CD4-positive, alpha-beta T cell treated with Interleukin-17A for 1 hour (primary cell): ENCODE data around the gene LYPD3.
"Not testable (repeated sequence)": the region's sequence is repeated elsewhere in the genome, so short reads cannot be mapped to it uniquely, and the experiment has no call there.

Experiments
- DNase-seq: peaks from one replicate; pipeline ENCODE4 v3.0.0-alpha.2; 2020

Gene LYPD3

DNA sequence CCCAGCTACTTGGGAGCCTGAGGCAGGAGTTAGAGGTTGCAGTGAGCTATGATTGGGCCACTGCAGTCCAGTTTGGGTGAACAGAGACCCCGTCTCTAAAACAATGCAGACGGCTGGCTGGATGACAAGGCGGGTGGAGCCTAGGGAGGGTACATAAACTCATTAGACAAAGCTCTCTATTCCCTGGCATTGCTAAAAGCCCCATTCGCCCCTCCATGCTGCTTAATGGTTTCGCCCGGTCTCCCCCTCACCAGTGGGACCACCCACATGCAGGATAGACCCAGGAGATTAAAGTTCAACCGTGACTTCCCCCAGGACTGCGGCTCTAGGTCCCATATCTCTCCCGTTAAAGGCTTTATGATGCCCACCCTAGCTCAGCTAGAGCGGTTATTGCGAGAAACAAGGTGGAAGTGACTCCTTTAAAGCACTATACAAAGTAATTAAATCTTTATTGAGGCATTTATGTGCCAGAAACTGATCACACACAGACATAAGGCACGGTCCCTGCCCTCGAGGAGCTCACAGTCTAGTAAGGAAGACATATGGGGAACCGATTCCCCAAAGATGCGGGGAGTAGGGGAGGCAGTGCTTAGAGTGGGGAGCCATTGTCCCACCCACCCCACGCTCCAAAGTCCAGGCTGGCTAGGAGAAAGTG lies 4.9 kb downstream of the LYPD3 start:
- no peak for DNase-seq

DNA sequence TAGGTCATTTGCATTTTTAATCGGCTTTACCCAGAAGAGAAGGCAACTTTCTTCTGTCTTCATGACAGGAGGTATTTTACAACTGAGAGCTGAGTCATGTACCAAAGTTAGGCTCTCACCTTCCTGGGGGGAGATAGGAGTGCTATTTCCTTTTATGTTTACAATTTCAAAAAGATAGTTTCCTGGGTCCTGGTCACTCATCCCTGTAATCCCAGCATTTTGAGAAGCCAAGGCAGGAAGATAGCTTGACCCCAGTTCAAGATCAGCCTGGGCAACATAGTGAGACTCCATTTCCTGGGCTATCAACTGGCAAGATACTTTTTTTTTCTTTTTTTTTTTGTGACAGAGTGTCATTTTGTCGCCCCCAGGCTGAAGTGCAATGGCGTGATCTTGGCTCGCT lies 7.6 kb downstream of the LYPD3 start:
- DNase-seq, result no peak

DNA sequence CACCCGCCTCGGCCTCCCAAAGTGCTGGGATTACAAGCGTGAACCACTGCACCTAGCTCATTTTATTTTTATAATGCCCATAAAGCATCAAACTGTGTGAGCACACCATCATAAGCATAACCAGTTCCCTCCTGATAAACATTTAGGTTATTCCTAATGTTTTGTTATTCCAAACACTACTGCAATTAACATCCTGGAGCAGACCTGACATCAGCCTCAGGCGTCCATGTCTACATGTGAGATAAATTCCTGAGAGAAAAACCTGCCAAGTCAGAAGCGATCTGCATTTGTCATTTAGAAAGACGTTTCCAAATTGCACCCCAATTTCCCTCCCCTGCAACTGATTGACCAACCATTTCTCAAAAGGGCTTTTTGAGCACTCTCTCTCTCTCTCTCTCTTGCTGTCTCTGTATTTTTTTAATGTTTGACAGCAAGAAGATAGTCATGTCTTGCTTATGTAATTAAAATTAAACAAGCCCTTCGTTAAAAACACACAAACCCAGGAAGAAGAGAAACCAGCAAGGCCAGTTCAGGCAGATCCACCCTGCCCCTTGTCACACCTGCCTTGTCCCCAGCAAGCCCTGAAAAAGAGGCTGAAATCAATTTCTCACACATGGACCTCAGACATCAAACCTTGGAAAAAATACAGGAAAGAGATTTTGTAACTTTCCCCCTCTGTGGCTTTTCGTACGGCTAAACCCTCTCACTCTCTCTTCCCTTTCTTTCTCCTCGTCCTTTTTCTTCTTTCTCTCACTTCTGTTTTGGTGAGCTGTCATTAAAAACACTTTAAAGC lies 9.9 kb downstream of the LYPD3 start:
- no peak for DNase-seq

DNA sequence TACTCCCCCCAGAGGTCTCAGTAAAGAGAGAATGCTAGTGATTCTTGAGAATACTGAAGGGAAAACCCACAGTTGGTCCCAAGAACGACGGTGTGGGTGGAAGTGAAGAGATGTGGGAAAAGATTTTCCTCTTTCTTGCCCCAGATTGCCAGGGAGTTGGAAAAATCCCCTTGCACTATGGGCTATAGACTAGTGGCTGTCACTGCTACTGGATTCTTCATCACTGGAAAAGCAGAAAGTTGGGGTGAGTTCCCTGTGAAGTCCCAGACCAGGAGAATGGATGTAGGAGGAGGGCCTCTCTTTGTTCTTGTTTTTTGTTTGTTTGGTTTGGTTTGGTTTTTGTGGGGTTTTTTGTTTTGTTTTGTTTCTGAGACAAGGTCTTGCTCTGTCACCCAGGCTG lies 11.4 kb downstream of the LYPD3 start:
- no peak for DNase-seq

DNA sequence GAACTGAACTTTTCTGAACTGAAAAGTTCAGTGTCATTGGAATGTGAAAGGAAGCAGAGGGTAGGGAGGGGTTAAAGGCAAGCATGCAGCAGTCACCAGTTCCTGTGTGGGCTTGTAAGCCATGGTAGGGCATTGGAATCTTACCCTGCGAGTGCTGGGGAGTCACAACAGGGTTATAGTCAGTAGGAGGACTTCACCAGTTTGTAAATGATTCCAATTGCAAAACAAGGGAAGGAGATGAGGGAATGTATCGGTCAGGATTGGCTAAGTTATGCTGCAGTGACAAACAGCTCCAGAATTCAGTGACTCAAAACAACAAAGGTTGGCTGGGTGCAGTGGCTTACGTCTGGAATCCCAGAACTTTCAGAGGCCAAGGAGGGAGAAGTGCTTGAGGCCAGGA lies 12.8 kb downstream of the LYPD3 start:
- no peak for DNase-seq

DNA sequence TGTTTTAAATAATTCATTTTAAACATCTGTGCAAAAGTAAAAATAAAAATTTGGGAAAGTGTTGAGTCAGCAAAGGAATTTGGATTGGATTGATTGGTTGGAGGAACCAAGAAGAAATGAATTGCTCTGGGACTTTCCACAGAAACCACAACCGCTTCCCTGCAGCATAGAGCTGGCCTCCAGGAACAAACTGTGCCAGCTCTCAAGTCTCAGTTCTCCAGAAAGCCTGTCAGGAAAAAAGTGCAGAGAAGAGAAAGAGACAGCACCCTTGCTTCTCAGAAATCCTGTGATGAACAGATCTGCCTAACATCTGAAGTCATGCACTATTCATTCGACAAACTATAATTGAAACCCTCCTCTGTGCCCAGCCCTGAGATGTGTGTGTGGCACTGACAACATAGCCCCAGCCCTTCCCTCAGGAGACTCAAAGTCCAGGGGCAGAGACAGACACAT lies 14.8 kb downstream of the LYPD3 start:
- DNase-seq, result no peak

DNA sequence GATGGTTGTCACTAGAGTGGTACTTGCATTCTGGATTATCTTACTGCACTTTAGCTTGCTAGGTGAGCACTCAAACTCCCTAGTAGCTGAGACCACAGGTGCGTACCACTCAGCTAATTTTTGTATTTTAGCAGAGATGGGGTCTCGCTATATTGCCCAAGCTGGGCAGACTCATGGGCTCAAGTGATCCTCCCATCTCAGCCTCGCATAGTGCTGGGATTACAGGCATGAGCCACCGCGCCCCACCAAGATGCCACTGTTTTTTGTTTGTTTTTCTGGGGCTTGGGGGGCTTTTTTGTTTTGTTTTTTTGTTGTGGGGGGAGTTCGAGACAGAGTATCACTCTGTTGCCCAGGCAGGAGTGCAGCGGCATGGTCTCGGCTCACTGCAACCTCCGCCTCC lies 17.8 kb downstream of the LYPD3 start:
- DNase-seq, result no peak

DNA sequence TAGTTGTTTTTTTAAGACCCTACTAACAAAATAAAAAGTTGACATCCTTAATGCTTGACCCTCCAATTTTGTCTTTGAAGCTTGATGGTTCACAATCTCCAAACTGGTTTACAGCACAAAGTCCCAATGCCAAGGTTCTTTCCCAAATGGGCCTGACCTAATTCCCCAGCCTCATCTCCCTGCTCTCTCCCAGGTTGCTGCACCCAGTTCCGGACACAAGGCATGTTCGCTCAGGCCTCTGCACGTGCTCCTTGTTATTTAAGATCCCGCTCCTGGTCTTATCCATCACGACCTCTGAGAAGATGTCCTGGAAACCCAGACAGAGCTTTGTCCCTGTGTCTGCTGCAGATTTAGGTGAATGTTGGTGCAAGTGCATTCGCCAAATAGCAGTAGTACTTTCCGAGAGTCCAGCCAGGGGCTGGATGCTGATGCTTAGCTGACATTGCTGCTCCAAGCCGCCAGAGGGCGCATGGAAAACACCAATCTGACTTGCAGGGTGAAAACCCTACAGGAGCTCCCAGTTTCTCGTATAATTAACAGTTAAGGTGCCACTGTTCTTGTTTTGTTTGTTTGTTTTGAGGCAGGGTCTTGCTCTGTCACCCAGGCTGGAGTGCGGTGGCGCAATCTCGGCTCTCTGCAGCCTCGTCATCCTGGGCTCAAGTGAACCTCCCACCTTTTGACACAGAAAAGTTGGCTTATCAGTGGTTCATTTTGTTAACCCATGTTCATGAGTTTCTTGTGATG lies 18.5 kb downstream of the LYPD3 start:
- peak; percentile 85 for DNase-seq

DNA sequence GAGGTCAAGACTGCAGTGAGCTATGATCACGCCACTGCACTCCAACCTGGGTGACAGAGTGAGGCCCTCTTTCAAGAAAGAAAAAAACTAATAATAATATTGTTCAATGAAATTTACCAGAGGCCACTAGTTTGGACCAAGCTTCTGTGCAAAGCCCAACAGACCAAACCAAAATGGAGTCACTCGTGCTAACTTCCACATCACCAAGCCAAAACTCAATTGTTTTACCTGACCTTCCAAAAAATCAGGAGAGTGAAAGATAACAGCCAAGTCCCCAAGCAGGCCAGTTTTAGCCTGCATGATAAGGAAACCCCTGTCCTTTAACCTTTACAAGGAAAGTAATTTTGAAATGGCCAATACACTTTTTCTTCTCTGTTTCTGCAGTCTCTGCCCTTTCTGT lies 20.0 kb downstream of the LYPD3 start:
- DNase-seq, result no peak

DNA sequence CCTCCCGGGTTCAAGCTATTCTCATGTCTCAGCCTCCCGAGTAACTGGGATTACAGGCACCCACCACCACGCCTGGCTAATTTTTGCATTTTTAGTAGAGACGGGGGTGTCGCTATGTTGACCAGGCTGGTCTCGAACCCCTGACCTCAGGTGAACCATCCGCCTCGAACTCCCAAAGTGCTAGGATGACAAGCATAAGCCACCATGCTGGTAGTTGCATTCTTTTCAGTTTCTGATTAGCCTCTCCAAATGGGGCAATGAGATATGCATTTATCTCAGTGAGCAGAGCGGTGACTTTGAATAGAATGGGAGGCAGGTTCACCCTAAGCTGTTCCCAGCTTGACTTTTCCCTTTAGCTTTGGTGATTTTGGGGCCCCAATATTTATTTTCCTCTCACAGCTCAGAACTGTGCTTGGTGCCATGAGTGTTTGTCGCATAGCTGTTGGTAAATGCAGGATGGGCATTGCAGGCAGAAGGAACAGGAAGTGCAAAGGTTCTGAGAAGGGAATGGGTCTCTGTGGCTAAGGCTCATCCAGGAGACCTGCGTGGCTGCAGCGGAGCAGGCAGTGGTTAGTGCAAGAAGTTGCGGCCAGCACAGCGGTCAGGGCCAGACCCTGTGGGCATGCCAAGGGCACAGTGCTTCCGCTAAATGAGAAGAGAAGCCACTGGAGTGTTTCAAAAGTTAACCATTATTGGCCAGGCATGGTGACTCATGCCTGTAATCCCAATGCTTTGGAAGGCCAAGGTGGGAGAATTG lies 20.7 kb downstream of the LYPD3 start:
- no peak for DNase-seq

DNA sequence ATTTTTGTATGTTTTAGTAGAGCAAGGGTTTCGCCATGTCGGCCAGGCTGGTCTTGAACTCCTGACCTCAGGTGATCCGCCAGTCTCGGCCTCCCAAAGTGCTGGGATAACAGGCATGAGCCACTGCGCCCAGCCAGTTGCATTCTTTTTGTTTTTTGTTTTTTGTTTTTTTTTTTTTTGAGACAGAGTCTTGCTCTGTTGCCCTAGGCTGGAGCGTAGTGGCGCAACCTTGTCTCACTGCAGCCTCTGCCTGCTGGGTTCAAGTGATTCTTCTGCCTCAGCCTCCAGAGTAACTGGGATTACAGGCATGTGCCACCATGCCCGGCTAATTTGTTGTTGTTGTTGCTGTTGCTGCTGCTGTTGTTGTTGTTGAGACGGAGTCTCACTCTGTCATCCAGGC lies 21.3 kb downstream of the LYPD3 start:
- DNase-seq, result not testable (repeated sequence)

DNA sequence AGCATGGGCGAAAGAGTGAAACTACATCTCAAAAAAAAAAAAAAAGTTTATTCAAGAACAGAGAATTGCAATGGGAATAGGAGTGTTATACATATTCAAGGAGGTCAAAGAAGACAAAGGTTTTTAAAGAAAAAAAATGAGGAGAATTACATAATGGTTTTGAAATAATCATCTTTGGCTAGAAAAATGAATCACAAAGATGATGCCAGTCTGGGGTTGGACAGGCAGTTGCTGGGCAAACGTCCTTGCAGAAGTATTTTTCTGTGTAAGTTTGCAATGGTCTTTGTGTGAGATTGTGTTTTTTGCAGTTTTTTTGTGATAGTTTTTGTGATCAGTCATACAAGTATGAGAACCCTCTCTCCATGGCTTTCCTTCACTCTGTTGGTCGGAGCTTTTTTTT lies 23.7 kb downstream of the LYPD3 start:
- DNase-seq, result no peak

DNA sequence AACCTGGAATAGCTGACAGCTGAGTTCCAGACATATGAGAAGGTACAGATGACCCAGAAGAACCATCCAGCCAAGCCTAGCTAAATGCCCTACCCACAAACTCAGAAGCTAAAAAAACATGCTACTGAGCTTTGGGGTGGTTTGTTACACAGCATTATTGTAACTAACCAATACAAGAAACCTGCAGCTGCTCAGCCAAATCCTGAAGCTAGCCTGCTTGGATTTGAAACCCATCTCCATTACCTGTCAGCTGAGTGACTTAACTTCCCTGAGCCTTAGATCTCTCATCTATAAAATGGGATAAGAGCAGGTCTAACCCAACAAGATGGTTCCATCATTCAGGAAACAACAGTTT lies 25.7 kb downstream of the LYPD3 start:
- DNase-seq, result no peak

DNA sequence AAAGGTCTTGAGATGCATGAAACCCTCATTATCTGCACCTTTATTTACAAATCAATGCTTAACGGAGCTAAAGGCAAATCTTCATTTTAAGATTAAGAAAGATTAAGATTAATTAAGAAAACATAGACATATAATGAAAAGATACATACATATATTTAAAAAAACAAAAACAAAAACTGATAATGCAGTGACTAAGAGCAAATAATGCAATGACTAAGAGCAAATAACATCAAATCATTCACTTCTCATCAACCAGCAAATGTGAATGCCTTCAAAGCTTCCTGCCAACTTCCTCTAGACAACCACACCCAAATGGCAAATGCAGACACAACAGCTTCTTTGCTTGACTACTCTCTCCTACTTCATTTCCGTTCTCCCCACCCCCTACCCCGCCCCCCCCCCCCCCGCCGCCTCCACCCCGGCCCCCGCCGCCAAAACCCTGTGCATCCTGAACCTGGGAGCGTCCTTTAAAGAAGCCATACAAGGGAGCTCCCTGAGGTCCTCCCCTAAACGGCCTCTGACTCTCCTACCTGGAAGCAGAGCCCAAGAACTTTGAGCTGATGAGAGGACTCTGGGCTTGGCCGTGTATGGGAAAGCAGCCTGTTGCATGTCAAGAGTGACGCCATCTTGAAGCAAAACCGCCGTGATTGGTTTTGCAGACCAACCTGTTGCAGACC lies 26.2 kb downstream of the LYPD3 start:
- DNase-seq, result peak; percentile 91

DNA sequence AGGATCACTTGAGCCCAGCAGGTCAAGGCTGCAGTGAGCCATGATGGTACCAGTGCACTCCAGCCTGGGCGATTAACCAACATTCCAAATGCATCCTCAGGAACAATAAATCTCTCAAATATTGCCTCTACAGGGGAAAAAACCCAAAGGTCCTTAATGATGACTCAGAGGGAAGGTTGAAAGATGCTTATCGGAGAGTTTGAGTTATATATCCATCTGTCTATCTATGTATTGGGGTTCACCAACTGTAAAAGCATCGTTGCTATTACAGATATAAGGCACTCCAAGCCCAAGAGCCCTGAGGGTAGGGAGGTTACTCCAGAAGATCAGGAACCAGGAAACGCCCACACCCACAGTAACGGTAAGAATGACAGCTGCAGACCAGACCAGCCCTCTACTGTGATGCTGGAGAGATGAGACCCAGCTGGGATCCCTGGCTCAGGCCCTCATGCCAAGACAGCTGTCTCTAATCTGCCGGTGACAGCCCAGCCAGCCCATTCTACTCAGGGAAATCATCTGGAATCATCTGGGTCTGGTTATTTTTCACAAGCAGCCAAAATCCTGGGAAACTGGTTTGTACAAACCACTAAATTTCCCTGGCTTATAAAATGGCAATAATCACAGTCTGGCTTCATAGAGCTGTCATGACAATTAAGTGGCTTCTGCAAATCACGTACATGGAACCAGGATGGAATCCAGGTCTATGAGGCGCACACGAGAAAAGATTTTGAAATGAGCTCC lies 26.9 kb downstream of the LYPD3 start:
- DNase-seq, result no peak

DNA sequence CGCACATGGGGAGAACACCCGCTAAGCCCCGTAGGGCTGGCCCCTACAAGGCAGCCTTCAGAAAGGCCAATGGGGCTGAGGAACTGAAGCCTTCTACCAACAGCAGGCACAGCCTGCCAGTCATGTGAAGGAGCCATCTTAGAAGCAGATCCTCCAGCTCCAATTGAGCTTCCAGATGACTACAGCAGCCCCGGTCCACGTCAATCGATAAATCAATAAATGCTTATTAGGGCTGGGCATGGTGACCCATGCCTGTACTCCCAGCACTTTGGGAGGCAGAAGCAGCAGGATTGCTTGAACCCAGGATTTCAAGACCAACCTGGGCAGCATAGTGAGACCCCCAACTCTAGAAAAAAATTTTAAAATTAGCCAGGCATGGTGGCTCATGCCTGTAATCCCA lies 27.7 kb downstream of the LYPD3 start:
- no peak for DNase-seq

DNA sequence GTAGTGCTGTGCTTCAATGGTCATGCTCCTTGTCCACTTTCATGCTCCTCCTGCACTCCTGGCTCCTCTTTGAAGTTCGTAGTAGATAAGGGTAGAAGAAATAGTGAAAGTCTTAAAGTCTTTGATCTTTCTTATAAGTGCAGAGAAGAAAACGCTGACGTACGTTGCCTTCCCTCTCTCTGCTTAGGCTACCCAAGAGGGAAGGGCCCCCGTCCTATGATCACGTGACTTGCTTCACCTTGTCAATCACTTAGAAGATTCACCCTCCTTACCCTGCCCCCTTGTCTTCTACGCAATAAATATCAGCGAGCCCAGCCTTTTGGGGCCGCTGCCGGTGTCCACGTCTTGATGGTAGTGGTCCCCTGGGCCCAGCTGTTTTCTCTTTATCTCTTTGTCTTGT lies 28.1 kb downstream of the LYPD3 start:
- DNase-seq, result not testable (repeated sequence)

DNA sequence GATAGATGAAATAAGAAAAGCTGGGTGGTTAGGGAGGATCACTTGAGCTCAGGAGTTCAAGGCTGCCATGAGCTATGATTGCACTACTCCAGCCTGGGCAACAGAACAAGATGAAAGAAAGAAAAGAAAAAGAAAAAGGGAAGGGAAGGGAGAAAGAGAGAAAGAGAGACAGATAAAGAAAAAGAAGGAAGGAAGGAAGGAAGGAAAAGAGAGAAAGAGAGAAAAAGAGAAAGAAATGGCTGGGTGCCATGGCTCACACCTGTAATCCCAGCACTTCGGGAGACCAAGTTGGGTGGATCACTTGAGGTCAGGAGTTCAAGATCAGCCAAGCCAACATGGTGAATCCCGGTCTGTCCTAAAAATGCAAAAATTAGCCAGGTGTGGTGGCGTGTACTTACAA lies 29.6 kb downstream of the LYPD3 start:
- DNase-seq, result no peak

DNA sequence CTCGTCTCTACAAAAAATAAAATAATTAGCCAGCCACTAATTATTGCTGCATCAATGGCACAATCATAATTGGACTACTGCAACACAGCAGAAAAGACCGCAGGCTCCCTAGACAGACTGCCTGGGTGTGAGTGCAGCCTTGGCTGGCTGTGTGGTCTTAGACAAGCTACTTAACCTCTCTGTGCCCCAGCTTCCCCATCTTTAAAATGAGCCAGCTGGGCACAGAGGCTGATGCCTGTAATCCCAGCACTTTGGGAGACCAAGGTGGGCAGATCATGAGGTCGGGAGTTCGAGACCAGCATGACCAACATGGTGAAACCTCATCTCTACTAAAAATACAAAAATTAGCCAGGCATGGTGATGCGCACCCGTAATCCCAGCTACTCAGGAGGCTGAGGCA lies 31.7 kb downstream of the LYPD3 start:
- no peak for DNase-seq

DNA sequence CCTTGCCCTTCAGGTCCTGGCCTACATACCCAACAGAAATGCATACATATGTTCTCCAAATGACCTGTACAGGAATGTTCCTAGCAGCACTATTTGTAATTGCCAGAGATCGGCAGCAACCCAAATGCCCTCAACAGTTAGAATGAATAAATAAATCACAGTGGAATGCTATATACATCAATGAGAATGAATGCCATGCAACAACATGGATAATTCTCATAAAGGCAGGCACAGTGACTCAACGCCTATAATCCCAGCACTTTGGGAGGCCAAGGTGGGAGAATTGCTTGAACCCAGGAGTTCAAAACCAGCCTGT lies 32.1 kb downstream of the LYPD3 start:
- no peak for DNase-seq

DNA sequence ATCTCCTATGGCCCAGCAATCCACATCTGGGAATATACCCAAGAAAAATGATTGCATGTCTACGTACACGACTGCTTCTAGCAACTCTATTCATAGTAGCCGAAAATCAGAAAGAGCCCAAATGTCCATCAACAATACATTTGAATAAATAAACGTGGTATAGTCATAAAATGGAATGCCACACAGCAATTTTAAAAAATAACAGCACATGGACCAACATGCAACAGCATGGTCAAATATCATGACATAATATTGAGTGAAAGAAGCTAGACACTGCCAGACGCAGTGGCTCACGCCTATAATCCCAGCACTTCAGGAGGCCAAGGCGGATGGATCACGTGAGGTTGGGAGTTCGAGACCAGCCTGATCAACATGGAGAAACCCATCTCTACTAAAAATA lies 34.4 kb downstream of the LYPD3 start:
- no peak for DNase-seq

DNA sequence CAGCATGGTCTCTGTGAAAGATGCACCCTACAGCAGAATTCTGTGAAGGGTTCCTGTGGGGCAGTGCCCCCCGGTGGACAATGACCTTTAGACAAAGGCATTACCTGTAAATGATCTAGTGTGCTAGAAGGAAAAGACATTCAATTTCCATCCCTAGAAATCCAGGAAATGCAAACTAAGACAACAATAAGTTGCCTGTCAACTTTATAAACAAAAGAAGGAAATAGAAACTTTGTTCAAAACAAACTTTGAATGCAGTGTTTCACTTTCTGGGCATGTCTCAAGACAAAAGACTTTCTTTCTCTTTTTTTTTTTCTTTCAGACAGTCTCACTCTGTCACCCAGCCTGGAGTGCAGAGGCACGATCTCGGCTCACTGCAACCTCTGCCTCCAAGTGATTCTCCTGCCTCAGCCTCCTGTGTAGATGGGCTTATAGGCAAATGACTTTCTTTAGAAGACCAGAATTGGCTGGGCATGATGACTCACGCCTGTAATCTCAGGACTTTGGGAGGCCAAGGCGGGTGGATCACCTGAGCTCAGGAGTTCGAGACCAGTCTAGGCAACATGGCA lies 35.2 kb downstream of the LYPD3 start:
- no peak for DNase-seq
